HG02970 (cell line): Measurements from ENCODE around the gene ZRANB1.

Experiments
- ATAC-seq: cut with Tn5 transposase; IDR thresholded peaks from one replicate; pipeline ENCODE4 v1.9.1; 2021; ENCODE audit warnings: mild to moderate bottlenecking, moderate library complexity, moderate number of reproducible peaks; ENCODE audit not compliant: unreplicated experiment, low FRiP score

The ZRANB1 gene

GRCh38 chr10:125015356-125015944 is 73.5 kb downstream of the ZRANB1 start:
- no peak for ATAC-seq

GRCh38 chr10:125016123-125016522 is 74.2 kb downstream of the ZRANB1 start:
- ATAC-seq, result no peak

DNA sequence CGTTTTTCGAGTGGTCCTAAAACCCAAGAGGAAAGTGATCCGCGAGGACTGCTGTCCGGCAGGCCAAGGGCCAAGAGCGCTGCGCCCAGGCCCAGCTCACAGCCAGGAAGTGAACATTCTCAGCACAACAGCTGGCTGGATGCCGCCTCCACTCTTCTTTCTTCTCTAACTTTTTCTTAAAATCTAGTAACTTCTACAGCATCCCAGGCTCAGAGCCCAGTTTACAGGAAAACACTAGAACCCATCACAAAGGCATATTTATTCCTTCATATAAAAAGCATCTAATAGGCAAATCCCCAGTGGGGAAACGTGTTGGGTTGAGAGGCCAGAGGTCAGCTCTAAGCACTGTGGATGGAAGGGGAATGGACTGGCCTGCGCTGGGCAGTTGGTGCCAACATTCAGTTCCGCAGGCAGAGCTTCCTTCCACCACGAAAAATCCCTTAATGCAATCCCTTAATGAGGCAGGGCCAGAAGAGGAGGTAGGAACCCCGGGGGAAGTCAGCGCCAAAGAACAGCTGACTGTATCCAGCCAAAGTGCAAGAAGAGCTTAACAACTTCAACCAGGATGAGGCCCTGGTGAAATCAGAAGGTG is 74.8 kb downstream of the ZRANB1 start:
- ATAC-seq, result no peak

DNA sequence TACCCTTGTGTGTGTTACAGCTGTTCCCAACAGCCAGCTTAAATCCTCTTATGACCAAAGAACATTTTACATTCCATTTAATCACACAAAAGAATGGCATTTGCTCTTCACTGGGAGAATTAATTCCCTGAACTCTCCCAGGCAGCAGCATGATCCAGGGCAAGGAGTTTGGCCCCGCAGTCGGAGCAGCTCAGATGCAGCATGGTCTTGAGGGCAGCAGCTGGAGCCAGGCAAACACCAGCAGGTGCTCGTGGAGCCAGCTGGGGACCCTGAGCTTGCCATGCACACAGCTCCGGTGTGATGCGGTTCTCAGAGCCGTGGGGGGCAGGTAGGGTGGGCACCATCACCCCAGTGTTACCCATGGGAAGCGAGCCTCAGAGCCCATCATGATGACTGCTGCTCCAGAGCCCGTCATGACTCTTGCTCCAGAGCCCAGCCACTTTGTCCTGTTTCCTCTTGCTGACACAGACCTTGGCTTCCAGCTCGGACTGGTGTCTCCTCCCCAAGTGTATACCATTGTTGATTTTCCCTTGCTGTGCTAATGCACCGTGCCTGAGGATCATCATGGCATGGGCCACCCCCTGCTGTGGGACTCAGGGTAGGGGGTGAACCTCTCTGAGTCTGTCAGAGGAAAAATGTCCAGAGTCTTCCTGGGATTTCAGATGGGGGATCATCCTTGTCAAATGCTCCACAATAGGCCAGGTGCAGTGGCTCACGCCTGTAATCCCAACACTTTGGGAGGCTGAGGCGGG is 75.8 kb downstream of the ZRANB1 start:
- no peak for ATAC-seq

- no peak for ATAC-seq
Observed at GRCh38 chr10:125018576-125019143, 76.7 kb downstream of the ZRANB1 start.

- ATAC-seq, result no peak
Observed at GRCh38 chr10:125020386-125020785, 78.5 kb downstream of the ZRANB1 start.

DNA sequence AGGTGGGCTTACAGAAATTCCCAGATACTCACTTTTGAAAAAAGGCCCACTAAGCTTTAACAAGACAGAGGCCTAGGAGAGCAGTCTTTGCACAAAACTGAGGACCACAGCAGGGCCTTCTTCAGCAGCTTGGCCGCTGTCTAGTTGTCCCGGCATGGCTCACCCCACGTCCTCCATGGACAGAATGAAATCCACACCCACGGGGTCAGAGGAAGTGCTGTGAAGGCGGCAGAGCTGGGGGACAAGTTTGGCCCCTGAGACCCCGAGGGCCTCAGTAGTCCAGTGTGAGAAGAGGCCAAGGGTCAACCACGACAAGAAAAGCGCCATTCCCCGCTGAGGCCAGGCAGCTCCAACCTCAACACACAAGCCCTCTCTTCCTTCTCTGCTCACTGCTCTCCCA is 78.9 kb downstream of the ZRANB1 start:
- no peak for ATAC-seq

DNA sequence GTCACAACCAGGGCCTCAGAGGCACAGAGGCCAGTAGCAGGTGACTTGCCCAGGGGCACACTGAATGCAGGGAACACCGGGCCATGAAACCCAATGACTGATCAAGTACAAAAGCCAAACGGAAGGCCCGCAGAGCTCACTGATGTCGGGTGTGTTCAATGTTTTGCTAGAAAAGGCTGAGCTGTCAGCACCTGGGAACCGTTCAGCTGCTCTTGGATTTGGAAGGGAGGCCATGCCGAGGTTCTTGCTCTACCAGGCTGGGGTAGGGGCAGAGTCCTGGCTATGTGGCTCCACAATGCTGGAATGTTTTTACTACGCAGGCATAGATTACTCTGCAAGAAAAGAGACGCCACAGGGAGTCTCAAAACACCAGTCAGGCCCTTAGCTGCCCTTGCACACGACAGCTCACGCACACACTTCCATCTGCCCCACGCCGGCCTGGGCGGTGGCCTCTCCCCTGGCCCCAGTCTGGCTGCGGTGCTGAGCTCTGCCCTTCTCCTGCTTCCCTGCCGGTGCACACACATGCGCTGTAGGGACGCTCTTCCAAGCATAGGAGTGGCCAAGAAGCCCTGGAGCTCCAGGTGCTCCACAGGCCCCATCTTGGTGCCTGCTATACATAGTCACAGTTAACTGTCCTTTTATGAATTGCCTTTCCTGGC is 79.9 kb downstream of the ZRANB1 start:
- ATAC-seq, result no peak

DNA sequence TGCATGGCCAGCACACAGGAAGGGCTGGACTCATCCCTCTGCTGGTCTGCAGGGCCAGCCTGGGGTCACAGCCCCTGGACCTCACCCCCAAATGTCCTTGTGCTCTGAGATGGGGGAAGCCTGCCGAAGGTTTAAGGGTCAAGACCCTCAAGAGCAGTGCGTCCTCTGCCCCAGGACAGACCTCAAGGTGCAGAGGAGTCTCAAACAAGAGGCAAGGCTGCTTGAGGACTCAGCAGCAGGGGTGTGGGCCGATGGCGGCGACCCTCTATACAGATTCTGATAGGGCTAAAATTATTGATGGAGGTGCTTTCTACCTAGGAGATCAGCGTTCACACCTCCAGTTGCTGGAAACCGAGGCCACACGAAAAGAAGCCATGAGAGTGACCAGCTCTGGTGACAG is 80.7 kb downstream of the ZRANB1 start:
- ATAC-seq, result no peak

DNA sequence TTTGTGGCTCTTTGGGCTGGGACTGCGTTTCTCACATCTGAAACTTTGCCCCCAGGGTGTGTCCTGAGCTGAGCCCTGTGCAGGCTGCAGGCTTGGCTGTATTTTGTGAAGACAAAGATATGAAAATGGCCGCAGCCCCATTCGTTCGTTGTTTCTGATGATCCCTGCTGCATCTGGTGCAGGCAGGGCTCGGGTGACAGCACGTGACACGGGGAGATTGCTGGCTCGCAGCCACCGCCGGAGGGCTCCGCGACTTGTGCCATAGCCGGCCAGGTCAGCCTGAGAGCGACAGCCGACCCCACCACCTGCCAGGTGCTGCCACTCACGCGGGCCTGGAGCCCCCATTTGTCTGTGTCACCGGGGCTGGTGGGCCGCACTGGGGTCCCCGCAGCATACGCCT is 81.3 kb downstream of the ZRANB1 start:
- ATAC-seq, result no peak

DNA sequence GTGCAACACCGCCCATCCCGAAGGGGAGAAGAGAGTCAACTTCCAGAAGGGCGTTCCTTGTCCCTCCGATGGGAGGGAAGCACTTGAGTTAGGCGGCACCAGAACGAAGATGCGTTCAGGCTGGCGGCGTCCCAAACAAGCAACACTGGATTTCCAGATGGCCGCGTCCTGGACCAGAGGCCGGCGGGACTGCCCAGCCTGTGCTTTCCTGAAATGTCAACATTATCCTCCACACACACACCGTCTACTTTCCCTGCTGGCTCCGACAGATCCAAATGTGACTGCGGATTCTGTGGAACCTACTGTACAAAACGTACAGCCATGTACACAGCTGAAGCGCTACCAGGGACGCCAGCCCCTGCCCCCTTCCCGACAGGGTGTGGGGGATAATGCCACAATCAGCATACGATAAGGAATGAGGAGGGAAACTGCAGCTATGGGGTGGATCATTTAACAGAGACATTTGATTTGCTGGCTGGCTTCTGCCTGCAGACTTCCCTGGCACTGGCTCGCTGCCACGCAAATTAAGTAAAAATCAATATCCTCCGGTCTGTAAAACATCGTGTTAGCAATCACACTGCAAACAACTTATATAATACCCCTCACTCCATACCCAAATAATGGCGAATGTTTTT is 82.1 kb downstream of the ZRANB1 start:
- no peak for ATAC-seq

DNA sequence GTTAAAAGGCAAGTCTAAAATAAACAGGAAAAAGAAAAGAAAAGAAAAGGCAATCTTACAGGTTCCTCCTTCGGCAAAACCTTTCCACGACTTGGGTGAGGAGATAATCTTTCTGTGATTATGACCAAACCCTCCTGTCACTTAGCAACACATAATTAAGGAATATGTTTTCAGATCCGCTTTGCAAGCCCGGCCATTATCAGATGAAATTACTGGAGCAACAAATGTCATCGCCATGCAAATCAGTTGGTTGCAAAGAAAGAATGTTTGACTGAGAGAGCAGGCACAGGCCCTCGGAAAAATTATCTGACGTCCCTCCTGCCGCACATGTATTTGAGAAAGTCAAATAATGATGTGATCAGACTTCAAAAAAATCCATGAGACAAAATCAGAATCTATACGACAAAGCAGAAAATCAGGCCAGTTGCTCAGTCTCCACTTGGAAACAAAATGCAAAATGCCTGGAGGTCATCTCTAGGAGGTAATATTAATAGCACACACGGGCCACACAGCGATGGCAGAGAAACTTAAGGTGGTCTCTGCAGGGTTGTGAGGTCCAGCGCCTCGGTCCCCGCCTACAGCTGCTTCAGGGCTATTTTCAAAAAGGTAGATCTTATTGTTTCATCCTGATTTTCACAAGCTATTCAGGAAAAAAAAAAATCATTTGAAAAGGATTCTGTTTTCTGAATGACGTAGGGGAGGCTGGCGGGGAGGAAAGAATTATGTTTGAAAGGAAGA is 82.7 kb downstream of the ZRANB1 start:
- no peak for ATAC-seq

GRCh38 chr10:125025341-125025740 is 83.4 kb downstream of the ZRANB1 start:
- no peak for ATAC-seq

DNA sequence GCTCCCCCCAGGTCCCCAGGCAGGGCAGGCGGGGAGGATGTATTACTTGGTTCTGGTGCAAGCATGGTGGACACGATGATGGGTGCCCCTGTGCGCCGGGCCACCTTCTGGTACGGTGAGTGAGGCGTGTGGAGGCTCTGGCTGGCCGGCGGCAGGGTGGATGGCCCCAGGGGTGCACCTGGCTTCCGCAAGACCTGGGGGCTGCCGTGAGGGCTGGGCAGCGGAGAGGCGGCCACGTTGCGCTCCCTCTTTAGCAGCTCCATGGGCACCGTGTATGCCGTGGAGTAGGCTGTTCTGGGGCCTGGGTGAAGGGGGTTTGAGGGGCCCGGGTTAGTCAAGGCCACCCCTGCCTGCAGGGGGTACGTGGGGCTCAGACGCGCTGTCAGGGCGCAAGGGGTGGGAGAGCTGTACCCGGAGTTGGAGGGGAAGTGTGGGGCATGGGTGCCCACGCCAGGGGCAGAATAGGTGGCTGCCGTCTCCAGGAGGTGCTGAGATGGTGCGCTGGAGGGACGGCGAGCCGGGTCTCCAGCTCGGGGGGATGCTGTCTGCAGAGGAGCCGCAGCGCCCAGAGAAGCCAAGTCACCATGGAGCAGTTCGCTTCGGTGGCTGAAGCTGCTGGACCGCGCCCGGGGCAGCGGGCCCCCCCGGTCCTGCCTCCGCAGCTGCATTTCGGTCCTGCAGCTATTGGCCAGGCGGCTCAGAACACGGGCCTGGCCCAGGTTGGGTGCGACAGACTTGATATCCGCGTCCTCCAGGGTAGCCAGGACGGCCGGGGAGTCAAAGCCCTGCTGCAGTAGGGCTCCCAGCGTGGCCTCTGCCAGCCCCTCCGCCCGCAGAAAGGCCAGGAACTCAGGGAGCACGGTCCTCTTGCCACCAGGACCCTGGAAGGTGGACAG is 84.4 kb downstream of the ZRANB1 start:
- ATAC-seq, result no peak

GRCh38 chr10:125026974-125027735 is 85.2 kb downstream of the ZRANB1 start:
- no peak for ATAC-seq

GRCh38 chr10:125027871-125028869 is 86.2 kb downstream of the ZRANB1 start:
- no peak for ATAC-seq
